Stimulated activated CD4-positive, alpha-beta T cell treated with anti-CD3 and anti-CD28 coated beads, Interleukin-1b, Interleukin-23, amount 100 ng/mL, for 24 hours (primary cell): ENCODE results near the gene STX7.
"Not testable (repeated sequence)": the region's sequence is repeated elsewhere in the genome, so short reads cannot be mapped to it uniquely, and the experiment has no call there.

Source experiments
- DNase-seq, 4 experiments: peaks; one replicate each; pipeline ENCODE4 v3.0.0-alpha.2; 2020; ENCODE audit warnings: low read depth in 4 of 4, low spot score in 1 of 4

STX7 gene

GRCh38 chr6:132512638-132513632 is at the start of gene STX7:
Gene STX7, minus strand, starts transcription at chr6:132513116. Its CDS starts 9,586 bp downstream, at chr6:132503530.
- peak; percentile 67 to 82 (median 74) for DNase-seq

- DNase-seq: not testable (repeated sequence)
Measured at GRCh38 chr6:132560087-132560486, 47.2 kb upstream of the STX7 start.

- DNase-seq: no peak
Measured at GRCh38 chr6:132552372-132552771, 39.5 kb upstream of the STX7 start, which contains the start of gene TAAR8. Gene TAAR8, plus strand, starts transcription at chr6:132552672. Its CDS starts 21 bp downstream, at chr6:132552693.

- DNase-seq: no peak
Measured at GRCh38 chr6:132551214-132551613, 38.3 kb upstream of the STX7 start.

- no peak for DNase-seq
Measured at GRCh38 chr6:132548746-132549463, 36.0 kb upstream of the STX7 start.

- DNase-seq: no peak
Measured at GRCh38 chr6:132544826-132545225, 31.9 kb upstream of the STX7 start.

GRCh38 chr6:132537977-132538376 is 25.1 kb upstream of the STX7 start, which contains the start of gene TAAR9:
Gene TAAR9, plus strand, starts transcription at chr6:132538277. Its CDS starts 13 bp downstream, at chr6:132538290.
- DNase-seq: no peak

GRCh38 chr6:132537145-132537544 is 24.2 kb upstream of the STX7 start:
- DNase-seq: no peak

GRCh38 chr6:132534546-132534945 is 21.6 kb upstream of the STX7 start:
- not testable (repeated sequence) for DNase-seq

GRCh38 chr6:132530293-132530974 is 17.5 kb upstream of the STX7 start:
- DNase-seq: peak; percentile 42 to 79 (median 56)

- no peak for DNase-seq
Measured at GRCh38 chr6:132527791-132528190, 14.9 kb upstream of the STX7 start.

- DNase-seq: no peak
Measured at GRCh38 chr6:132526461-132526860, 13.5 kb upstream of the STX7 start.

GRCh38 chr6:132525866-132526265 is 12.9 kb upstream of the STX7 start:
- no peak for DNase-seq

- no peak for DNase-seq
Measured at GRCh38 chr6:132524646-132525045, 11.7 kb upstream of the STX7 start.

- DNase-seq: no peak
Measured at GRCh38 chr6:132520953-132521352, 8.0 kb upstream of the STX7 start.

GRCh38 chr6:132515386-132515785 is 2.5 kb upstream of the STX7 start:
- DNase-seq: no peak

GRCh38 chr6:132513831-132514545 is 1.1 kb upstream of the STX7 start:
- DNase-seq: no peak

GRCh38 chr6:132512342-132512637 is 626 bp downstream of the STX7 start:
- no peak for DNase-seq

- DNase-seq: no peak
Measured at GRCh38 chr6:132511831-132512220, 1.1 kb downstream of the STX7 start.

- no peak for DNase-seq
Measured at GRCh38 chr6:132511210-132511830, 1.6 kb downstream of the STX7 start.
